GM18909 (cell line): ENCODE measurements around the gene PELI2.

Experiments used
- ATAC-seq: cut with Tn5 transposase; IDR thresholded peaks from one replicate; pipeline ENCODE4 v1.9.1; 2021; ENCODE audit warnings: mild to moderate bottlenecking; ENCODE audit not compliant: unreplicated experiment, poor library complexity

PELI2 gene

GRCh38 chr14:56282179-56282578 lies 164.0 kb downstream of the PELI2 start:
- ATAC-seq: no peak

- ATAC-seq: no peak
Observed at GRCh38 chr14:56284641-56285040, 166.4 kb downstream of the PELI2 start.

DNA sequence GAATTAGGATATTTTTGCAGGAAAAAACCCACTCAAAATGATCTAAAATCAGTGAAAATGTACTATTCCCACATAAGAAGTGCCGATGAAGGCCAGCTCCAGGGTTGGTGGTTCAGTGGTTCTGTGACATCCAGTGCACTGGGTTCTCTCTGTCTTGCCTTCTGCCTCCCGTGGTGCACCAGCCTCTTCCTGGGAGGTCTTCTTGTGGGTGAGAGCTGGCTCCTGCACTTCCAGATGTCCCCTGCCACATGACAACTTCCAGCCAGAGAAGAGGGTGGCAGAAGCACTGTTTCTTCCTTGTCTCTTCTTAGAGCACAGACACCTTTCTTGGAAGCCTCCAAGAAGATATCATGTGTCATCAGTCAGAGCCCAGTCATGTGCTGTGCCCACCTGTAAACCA lies 170.9 kb downstream of the PELI2 start:
- no peak for ATAC-seq

DNA sequence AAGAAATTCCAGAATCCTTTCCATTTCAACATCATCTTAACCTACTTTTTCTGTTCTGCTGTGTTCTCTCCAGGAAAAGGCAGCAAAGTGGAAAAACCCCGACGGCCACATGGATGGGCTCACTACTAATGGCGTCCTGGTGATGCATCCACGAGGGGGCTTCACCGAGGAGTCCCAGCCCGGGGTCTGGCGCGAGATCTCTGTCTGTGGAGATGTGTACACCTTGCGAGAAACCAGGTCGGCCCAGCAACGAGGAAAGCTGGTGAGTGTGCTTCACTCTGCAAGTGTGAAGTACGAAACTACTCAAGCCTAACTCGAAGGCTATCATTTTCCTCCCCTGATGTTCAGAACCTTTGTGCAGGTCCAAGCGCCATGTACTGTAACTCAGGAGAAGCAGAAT lies 172.0 kb downstream of the PELI2 start:
- no peak for ATAC-seq

- no peak for ATAC-seq
Observed at GRCh38 chr14:56292970-56293369, 174.8 kb downstream of the PELI2 start.

GRCh38 chr14:56293506-56293905 lies 175.3 kb downstream of the PELI2 start:
- ATAC-seq: no peak

GRCh38 chr14:56294128-56294527 lies 175.9 kb downstream of the PELI2 start:
- no peak for ATAC-seq

GRCh38 chr14:56295743-56296142 lies 177.5 kb downstream of the PELI2 start:
- no peak for ATAC-seq

- no peak for ATAC-seq
Observed at GRCh38 chr14:56297449-56297848, 179.2 kb downstream of the PELI2 start.

DNA sequence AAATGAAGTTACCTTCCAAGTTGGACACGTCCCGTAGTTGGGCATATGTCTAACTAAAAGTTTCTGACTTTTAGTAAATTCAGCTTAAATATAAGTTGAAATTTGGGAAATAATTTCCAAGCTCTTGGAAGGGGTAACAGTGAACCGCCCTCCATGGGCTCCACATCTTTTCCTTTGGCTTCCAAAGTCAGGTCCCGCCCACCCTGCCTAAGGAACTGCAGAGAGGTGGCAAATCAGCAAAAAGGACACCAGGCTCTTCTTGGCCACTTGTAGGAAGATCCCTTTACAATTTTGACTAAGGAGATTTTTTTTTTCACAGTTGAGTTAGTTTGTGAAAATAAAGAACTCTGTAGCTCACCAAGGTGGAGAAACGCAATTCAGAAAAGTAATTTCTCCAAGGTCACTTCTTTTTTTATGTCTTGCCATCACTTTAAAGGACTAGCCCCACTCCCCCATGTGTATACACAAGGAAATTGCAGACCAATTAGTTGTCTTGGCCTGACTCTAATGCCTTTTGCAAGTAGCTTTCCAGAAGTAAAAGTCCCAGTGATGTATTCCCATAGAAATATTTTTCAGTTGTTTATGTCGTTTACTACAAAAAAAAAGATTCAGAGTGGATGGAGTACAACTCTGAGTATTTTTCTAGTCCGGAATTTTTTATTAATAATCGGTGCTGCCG lies 181.2 kb downstream of the PELI2 start:
- ATAC-seq: no peak

DNA sequence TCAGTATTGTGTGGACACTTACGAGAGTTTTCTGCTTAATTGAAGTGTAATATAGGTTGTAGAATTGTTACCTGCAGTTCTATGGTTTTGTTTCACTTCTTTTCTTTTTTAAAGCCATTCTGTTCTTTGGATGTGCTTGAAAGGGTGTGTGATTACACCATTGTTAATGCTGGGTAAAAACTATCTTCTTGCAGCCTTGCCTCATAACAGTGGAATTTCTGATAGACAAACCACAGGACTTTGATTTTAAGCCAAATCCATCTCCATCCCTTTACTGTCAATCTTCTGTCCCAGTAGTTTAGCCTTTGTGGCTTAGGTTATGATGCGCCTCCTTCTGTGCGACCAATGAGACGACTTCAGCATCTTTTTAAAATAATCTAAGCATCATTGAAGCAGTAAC lies 182.3 kb downstream of the PELI2 start:
- ATAC-seq: no peak

DNA sequence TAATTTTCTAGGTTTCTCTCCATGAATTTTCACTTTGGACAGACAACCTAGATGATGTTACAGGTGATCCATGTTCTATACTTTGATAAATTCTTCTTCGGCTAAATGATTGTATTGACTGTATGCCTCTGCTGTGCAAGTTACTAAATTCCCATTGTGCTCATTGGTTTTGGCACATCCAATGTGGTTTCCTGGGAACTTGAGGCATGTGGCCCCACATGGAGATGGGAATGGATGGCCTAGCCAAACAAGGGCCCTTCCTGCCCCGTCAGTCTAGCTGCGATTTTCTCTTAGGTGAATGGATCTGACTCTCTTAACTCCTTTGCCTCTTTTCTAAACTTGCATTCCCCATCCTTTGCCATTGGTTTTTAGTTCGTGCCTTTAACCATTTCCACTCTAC lies 186.2 kb downstream of the PELI2 start:
- ATAC-seq: no peak

GRCh38 chr14:56309198-56309597 lies 191.0 kb downstream of the PELI2 start:
- ATAC-seq: no peak

- no peak for ATAC-seq
Observed at GRCh38 chr14:56310643-56311042, 192.4 kb downstream of the PELI2 start.

DNA sequence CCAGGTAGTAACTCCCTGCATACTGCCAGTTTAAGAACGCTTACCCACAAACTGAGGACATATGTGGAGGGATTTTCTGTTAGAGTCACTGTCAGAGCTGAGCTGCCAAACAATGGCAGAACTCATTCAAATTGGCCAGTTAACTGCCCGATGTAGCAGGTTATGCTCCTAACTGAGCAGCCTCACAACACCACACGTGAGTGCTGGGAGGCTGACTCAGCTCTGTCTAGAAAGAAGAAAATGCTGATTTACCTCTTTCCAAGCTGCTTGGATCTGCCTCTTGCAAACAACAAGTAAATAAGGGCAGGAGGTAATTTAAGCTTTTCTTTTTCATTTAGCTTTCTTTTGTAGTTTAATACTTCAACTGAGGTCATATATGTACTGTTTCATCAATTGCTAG lies 195.6 kb downstream of the PELI2 start:
- ATAC-seq: no peak

DNA sequence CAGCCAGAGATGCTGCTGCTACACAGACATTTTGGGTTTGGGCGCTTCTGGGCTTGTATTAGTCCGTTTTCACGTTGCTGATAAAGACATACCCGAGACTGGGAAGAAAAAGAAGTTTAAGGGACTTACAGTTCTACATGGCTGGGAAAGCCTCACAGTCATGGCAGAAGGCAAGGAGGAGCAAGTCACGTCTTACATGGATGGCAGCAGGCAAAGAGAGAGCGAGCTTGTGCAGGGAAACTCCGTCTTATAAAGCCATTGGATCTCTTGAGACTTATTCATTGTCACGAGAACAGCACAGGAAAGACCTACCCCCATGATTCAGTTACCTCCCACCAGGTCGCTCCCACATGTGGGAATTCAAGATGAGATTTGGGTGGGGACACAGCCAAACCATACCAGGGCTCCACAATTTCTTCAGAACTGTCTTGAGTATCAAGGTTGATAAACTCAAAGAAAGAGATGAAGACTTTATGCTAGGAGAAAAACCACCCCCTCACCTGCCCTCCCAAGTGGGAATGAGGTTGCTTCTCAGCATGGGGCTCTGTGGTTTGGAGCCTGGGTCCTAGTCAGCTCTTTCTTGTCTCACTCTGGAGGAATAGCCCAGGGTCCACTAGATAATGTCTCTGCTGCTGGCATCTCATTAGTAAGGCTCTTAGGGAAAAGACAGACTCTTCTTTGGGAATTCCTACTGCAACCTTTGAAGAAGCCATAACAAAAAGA lies 200.3 kb downstream of the PELI2 start:
- ATAC-seq: no peak

GRCh38 chr14:56321861-56322260 lies 203.7 kb downstream of the PELI2 start:
- no peak for ATAC-seq

DNA sequence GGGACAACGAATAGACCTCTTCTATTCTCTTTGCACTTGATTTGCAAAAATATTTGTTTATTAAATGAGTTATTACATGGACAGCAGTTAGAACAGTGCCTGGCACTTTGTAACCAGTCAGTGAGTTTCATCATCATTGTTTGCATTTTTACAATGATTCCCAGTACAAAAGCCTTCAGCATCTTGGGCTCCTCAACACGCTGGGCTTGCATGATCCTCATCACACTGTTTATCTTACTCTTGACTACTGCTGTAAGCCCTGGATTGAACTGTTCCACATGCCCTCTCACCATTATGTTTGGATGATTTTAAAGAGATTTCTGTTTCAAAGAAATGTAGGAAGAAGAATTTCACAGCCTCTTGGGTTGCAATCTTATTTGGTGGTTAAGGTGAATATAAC lies 204.3 kb downstream of the PELI2 start:
- no peak for ATAC-seq

GRCh38 chr14:56324454-56324853 lies 206.2 kb downstream of the PELI2 start:
- no peak for ATAC-seq

DNA sequence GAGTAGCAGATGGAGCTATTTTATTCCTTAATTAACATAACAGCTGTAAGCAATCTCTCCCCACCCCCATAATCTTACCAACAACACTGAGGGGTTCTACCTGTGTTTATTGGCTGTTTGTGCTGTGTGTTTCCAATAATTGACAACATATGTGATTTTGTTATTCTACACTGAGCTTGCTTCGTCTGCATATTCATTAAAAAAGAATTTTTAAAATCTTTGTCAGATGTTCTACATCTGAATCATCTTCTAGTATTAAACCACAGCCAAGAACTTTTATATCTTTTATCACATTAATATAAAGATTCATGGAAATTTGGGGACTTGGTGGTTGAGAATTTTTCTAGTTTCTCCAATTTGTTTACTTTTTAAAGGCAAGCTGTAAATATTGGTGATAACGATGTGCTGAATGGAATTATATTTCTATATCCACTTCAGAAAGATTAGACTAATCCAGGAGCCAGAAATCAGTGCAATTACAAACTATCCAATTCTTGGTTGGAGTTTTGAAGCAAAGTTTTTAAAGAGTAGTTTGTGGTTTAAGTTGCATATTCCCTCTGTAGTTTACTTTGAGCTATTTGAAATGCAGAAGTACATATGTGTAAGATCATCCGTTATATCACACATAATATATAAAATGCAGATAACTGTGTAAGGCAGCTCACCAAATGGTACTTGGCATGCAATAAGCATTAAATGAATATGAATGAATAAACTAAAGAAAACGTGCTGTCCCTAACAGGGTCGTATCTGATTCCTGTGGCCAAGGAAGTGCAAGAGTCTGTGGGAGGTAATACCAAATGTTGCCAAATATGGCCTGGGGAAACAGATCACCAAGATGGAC lies 206.9 kb downstream of the PELI2 start:
- no peak for ATAC-seq

- ATAC-seq: no peak
Observed at GRCh38 chr14:56328021-56328420, 209.8 kb downstream of the PELI2 start.
